Esophagus muscularis mucosa (tissue), 4 donors: ENCODE measurements around the gene KIF19. TPM values are rescaled to one million over a fixed set of nuclear protein-coding genes. Genes with fewer than 3 reads are reported as not detected.

Experiments used
- DNase-seq: peaks from one replicate; pipeline ENCODE4 v3.0.0-alpha.2; 2017; ENCODE audit errors: extremely low spot score
- H3K27ac ChIP-seq, 4 donors: fragments of 200-600 bp; sonication (generic); replicated peaks in 1 of 4; 1 replicate in 3 of 4; 2 replicates in 1 of 4; pipeline ENCODE4 v1.5.1; 2016 to 2019; ENCODE audit warnings: mild to moderate bottlenecking in 1 of 4
- H3K27me3 ChIP-seq, 4 donors: fragments of 200-600 bp; sonication (generic); one replicate each; pipeline versions ENCODE4 v1.5.1 to v1.6.0; 2016 to 2019
- H3K36me3 ChIP-seq, 4 donors: fragments of 200-600 bp; sonication (generic); one replicate each; pipeline ENCODE4 v1.5.1; 2016 to 2019
- H3K4me1 ChIP-seq, 4 donors: fragments of 200-600 bp; sonication (generic); one replicate each; pipeline ENCODE4 v1.5.1; 2016 to 2019
- H3K4me3 ChIP-seq, 4 donors: fragments of 200-600 bp; sonication (generic); 1 replicate in 2 of 4; 2 replicates in 2 of 4; pipeline ENCODE4 v1.5.1; 2016 to 2019; ENCODE audit warnings: mild to moderate bottlenecking in 4 of 4, moderate library complexity in 1 of 4
- H3K9me3 ChIP-seq, 4 donors: fragments of 200-600 bp; sonication (generic); 1 replicate in 3 of 4; 2 replicates in 1 of 4; pipeline ENCODE4 v1.5.1; 2016 to 2019
- EP300 ChIP-seq: sonication (generic); formaldehyde crosslinking; IDR thresholded peaks from one replicate; pipeline ENCODE4 v1.6.1; 2017; ENCODE audit warnings: antibody characterized with exemption
- POLR2A ChIP-seq: fragments of 450-650 bp; IDR thresholded peaks from one replicate; pipeline ENCODE4 v1.6.1; 2017; ENCODE audit warnings: antibody characterized with exemption, moderate library complexity, mild to moderate bottlenecking, low read depth
- POLR2AphosphoS5 ChIP-seq, 2 donors: sonication (generic); formaldehyde crosslinking; IDR thresholded peaks; one replicate each; pipeline ENCODE4 v1.6.1; 2017; ENCODE audit warnings: antibody characterized with exemption in 2 of 2
- WGBS: methylation state at CpG from one replicate; pipeline ENCODE4 v1.1.5; 2018; 5-methylcytosine and 5-hydroxymethylcytosine counted together
- intact Hi-C: fragments of 100-400 bp; cut with DNase I; formaldehyde crosslinking; loops from one replicate; pipeline ENCODE4 v1.15.1; 2023
- total RNA-seq, 4 donors: library from RNA; depleted of rRNA; stranded (reverse); fragments of >200 nt; gene quantifications; one replicate each; pipeline versions ENCODE4 v1.1.0 to v1.2.1, GENCODE V29; 2016
- TF ChIP-seq, protein P1 (sequence below), 3 experiments: fragments of 200-600 bp in 2 of 3; fragments of 450-650 bp in 1 of 3; sonication (generic) in 2 of 3; IDR thresholded peaks; one replicate each; pipeline ENCODE4 v1.5.1; 2017 to 2019; ENCODE audit warnings: antibody characterized with exemption in 3 of 3, mild to moderate bottlenecking in 2 of 3, moderate library complexity in 1 of 3

KIF19 gene
- total RNA-seq, 4 donors from 2014 or later: under 0.01 to 3.8 (median 1.3) TPM

DNA sequence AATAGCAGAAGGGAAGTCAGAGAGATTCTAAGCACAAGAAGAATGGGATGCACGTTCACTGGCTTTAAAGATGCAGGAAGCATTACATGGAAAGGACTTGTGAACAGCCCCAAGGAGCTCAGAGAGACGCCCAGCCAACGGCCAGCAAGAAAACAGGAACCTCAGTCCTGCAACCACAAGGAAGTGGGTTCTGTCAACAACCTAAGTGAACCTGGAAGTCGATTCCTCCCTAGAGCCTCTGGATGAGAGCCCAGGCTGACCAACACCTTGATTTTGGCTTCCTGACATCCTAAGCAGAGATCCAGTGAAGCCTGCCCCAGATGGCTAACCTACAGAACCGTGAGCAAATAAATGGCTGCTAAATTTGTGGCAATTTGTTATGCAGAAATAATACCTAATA is 65.7 kb downstream of the KIF19 start:
- TF ChIP-seq, protein P1, sequence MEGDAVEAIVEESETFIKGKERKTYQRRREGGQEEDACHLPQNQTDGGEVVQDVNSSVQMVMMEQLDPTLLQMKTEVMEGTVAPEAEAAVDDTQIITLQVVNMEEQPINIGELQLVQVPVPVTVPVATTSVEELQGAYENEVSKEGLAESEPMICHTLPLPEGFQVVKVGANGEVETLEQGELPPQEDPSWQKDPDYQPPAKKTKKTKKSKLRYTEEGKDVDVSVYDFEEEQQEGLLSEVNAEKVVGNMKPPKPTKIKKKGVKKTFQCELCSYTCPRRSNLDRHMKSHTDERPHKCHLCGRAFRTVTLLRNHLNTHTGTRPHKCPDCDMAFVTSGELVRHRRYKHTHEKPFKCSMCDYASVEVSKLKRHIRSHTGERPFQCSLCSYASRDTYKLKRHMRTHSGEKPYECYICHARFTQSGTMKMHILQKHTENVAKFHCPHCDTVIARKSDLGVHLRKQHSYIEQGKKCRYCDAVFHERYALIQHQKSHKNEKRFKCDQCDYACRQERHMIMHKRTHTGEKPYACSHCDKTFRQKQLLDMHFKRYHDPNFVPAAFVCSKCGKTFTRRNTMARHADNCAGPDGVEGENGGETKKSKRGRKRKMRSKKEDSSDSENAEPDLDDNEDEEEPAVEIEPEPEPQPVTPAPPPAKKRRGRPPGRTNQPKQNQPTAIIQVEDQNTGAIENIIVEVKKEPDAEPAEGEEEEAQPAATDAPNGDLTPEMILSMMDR (IDR thresholded peaks at IDR 0.05): no peak
- TF ChIP-seq POLR2A (no peak), POLR2AphosphoS5 (IDR thresholded peaks at IDR 0.05) (no peak), EP300 (no peak)
- Histone ChIP-seq H3K9me3 (peaks cover 0 to 3% (median 0%) of the 10 kb centered on the region in 4 donors), H3K4me3 (no peak overlapping the region), H3K4me1 (peaks cover 0 to 4% (median under 1%) of the 10 kb centered on the region in 4 donors), H3K27me3 (no peaks in the 10 kb centered on the region), H3K36me3 (no peaks in the 10 kb centered on the region), H3K27ac (no peak overlapping the region)
- no peak for DNase-seq
- WGBS: 77% methylated on average over 5 of the region's 5 CpGs
- intact Hi-C loops: no loop called here

DNA sequence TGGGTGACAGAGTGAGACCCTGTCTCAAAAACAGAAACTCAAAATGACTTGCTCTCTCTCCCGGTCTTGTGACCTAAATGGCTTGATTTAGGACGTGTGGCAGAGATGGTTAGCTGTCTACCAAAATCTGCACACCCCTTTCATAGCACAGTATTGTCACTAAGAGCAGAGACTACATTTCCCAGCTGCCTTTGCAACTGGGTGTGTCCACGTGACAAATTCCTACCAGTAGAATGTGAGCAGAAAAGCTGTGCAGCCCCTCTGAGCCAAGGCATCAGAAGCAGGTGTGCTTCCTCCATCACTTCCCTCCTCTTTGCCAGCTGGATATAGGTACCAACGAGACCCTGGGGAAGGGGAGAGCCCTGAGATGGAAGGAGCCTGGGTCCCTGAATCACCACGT is 66.8 kb downstream of the KIF19 start:
- H3K27me3 ChIP-seq: no peaks in the 10 kb centered on the region
- H3K36me3 ChIP-seq: no peaks in the 10 kb centered on the region
- 64% methylated on average over 4 of the region's 5 CpGs for WGBS
- TF ChIP-seq, protein P1 (IDR thresholded peaks at IDR 0.05): no peak
- no peak for TF ChIP-seq POLR2AphosphoS5 (IDR thresholded peaks at IDR 0.05)
- TF ChIP-seq POLR2A: no peak
- TF ChIP-seq EP300: no peak
- H3K27ac ChIP-seq: no peak overlapping the region
- peaks cover 0 to 3% (median 0%) of the 10 kb centered on the region in 4 donors for H3K9me3 ChIP-seq
- H3K4me1 ChIP-seq: no peaks in the 10 kb centered on the region
- H3K4me3 ChIP-seq: no peak overlapping the region
- intact Hi-C loops: no loop called here
- DNase-seq: no peak

DNA sequence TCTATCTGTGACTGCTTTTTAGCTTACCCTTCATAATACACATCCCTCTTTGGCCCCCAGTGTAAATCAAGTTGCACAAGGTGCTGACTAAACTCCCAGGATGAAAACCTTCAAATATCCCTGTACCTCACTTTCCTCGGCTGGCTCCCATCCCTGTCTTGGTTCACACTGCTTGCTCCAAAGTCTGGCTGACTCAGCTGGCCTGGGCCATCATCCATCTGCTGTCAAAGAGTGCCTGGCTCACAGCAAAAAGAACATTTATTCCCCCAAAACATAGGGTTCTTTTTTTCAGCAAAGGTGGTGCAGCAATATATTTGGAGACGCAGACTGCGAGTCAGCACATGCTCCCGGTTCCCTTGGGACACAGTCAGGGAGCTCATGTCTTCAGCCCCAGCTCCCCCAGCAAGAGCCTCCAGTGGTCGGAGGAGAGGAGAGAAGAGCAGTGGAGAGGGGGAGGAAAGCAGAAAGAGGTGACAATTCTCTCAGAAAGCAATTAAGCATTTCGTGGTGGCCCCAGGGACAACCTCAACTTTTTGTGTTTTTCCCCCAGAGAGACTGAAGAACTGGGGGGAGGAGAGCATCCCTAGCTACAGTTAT is 67.4 kb downstream of the KIF19 start:
- Histone ChIP-seq H3K9me3 (peaks cover 0 to 3% (median 0%) of the 10 kb centered on the region in 4 donors), H3K4me1 (no peaks in the 10 kb centered on the region), H3K27me3 (no peaks in the 10 kb centered on the region), H3K36me3 (no peaks in the 10 kb centered on the region), H3K27ac (no peak overlapping the region), H3K4me3 (no peak overlapping the region)
- intact Hi-C loops: no loop called here
- TF ChIP-seq POLR2A (no peak), EP300 (no peak), POLR2AphosphoS5 (IDR thresholded peaks at IDR 0.05) (no peak)
- TF ChIP-seq, protein P1 (IDR thresholded peaks at IDR 0.05): no peak
- WGBS: 57% methylated on average over 6 of the region's 6 CpGs
- no peak for DNase-seq

DNA sequence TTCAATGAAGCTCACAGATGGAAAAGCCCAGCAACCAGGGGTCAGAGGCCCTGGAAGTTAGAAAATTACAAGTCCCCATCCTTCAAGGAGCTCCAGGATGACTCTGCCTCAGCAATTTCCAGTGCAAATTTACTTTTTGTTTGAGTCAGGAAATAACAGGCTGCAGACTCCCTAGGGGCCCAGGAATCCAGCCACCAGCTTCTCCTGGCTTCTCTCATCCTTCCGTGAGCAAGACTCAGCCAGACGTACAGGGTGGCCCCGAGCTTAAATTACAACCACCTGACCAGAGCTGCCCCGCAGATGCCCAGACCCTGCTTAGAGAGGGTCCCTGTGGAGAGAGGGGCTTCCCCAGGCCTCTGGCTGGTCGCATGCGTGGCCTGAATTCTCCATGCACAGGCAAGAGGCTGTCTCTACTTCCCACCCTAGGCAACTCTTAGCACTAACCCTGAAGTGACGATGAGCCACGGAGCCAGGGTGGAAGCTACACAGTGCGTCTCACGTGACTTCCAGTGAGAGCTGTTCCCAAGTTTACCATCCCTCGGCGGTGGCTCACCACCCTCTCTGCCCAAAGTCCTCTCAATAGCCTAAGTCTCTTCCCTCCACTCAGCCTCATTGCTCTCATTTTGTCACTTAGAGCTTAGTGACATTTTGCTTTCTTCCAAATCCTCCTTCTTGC is 68.4 kb downstream of the KIF19 start:
- no peaks in the 10 kb centered on the region for H3K4me1 ChIP-seq
- no peaks in the 10 kb centered on the region for H3K36me3 ChIP-seq
- peaks cover 0 to 3% (median 0%) of the 10 kb centered on the region in 4 donors for H3K9me3 ChIP-seq
- H3K27ac ChIP-seq: no peak overlapping the region
- 82% methylated on average over 10 of the region's 12 CpGs for WGBS
- H3K4me3 ChIP-seq: no peak overlapping the region
- TF ChIP-seq POLR2AphosphoS5 (IDR thresholded peaks at IDR 0.05): no peak
- TF ChIP-seq, protein P1 (IDR thresholded peaks at IDR 0.05): no peak
- no peak for TF ChIP-seq EP300
- TF ChIP-seq POLR2A: no peak
- DNase-seq: no peak
- intact Hi-C loops: no loop called here
- H3K27me3 ChIP-seq: no peaks in the 10 kb centered on the region
